Sigmoid colon (tissue), 4 donors: ENCODE data around the gene SYT8.

Source experiments
- POLR2A ChIP-seq, 2 donors: fragments of 450-650 bp; IDR thresholded peaks; one replicate each; pipeline ENCODE4 v1.6.1; 2016; ENCODE audit warnings: antibody characterized with exemption in 2 of 2, mild to moderate bottlenecking in 2 of 2, moderate library complexity in 2 of 2
- POLR2AphosphoS5 ChIP-seq, 4 donors: sonication (generic); formaldehyde crosslinking; IDR thresholded peaks; one replicate each; pipeline ENCODE4 v1.6.1; 2017; ENCODE audit warnings: antibody characterized with exemption in 4 of 4
- TF ChIP-seq, protein P1 (sequence below), 4 experiments: fragments of 450-650 bp in 3 of 4; fragments of 200-600 bp in 1 of 4; IDR thresholded peaks; one replicate each; pipeline ENCODE4 v1.5.1; 2016 to 2019; ENCODE audit warnings: antibody characterized with exemption in 4 of 4, mild to moderate bottlenecking in 3 of 4, moderate library complexity in 2 of 4

DNA sequence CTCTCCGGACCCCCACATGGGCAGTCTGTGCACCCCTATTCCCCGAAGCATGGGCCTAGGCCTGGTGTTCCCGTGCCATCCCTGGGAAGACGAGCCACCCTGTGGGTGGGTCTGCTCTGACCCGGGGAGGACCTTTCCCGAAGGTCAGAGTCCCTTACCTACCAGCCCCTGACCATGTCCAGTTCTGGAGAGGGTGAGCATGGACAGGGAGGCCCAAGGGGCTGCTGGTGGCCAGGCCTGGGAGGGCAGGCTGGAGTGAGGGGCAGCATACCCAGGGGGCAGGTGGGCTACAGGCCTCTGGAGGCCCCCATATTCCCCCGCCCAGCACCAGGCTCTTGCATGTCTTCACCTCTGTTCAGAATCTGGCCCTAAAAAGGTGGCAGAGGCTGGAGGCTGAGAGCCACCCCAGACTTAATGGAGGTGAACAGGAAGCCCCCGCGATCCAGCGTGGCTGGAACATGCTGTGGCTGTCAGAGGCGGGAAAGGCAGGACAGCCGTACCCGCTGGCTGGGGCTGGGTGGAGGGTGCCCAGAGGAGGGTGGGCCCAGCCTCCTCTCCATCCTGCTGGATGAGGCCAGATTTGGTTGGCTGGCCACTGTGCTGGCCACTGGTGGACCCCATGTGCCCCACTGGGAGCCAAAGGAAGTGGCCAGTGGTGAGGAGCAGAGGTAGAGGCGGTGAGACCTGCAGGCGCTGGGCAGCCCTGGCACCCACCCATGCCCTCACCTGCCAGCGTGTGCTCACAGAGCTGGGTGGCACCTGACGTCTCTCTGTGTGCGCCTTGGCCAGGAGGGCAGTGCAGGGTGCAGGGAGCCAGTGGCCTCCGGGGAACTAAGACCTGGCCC lies 11.2 kb upstream of the SYT8 start:
- TF ChIP-seq, protein P1, sequence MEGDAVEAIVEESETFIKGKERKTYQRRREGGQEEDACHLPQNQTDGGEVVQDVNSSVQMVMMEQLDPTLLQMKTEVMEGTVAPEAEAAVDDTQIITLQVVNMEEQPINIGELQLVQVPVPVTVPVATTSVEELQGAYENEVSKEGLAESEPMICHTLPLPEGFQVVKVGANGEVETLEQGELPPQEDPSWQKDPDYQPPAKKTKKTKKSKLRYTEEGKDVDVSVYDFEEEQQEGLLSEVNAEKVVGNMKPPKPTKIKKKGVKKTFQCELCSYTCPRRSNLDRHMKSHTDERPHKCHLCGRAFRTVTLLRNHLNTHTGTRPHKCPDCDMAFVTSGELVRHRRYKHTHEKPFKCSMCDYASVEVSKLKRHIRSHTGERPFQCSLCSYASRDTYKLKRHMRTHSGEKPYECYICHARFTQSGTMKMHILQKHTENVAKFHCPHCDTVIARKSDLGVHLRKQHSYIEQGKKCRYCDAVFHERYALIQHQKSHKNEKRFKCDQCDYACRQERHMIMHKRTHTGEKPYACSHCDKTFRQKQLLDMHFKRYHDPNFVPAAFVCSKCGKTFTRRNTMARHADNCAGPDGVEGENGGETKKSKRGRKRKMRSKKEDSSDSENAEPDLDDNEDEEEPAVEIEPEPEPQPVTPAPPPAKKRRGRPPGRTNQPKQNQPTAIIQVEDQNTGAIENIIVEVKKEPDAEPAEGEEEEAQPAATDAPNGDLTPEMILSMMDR (IDR thresholded peaks at IDR 0.05): no peak
- TF ChIP-seq POLR2A (IDR thresholded peaks at IDR 0.05): no peak
- no peak for TF ChIP-seq POLR2AphosphoS5 (IDR thresholded peaks at IDR 0.05)
